Endodermal cell (in vitro differentiated cells): Measurements from ENCODE around the gene CAMTA1. TPM values are rescaled to one million over a fixed set of nuclear protein-coding genes. Genes with fewer than 3 reads are reported as not detected.
A peak's percentile ranks its signal among the peaks of the same experiment; 100 is the strongest.

Experiments used
- DNase-seq: peaks from one replicate; pipeline ENCODE4 v3.0.0-alpha.2; 2017
- H3K27ac ChIP-seq: 2 replicates; pipeline ENCODE4 v1.5.1; 2013; ENCODE audit warnings: mild to moderate bottlenecking, low read depth, low read length, moderate library complexity
- H3K27me3 ChIP-seq: 2 replicates; pipeline ENCODE4 v1.6.1; 2013; ENCODE audit warnings: mild to moderate bottlenecking, low read length, moderate library complexity; ENCODE audit not compliant: insufficient read depth, control insufficient read depth, poor library complexity, severe bottlenecking
- H3K36me3 ChIP-seq: 2 replicates; pipeline ENCODE4 v1.7.0; 2013; ENCODE audit warnings: mild to moderate bottlenecking, low read length, moderate library complexity; ENCODE audit not compliant: control insufficient read depth, insufficient read depth
- H3K4me1 ChIP-seq: one replicate; pipeline ENCODE4 v1.7.0; 2013; ENCODE audit warnings: low read length; ENCODE audit not compliant: control insufficient read depth, insufficient read depth
- H3K4me3 ChIP-seq: 2 replicates; pipeline ENCODE4 v1.5.1; 2013; ENCODE audit warnings: mild to moderate bottlenecking, low read length, moderate library complexity
- H3K9ac ChIP-seq: 2 replicates; pipeline ENCODE4 v1.6.1; 2013; ENCODE audit warnings: mild to moderate bottlenecking, low read length, moderate library complexity; ENCODE audit not compliant: poor library complexity, severe bottlenecking; ENCODE audit errors: extremely low read depth
- H3K9me3 ChIP-seq: 2 replicates; pipeline ENCODE4 v1.6.1; 2013; ENCODE audit warnings: mild to moderate bottlenecking, low read length, moderate library complexity; ENCODE audit not compliant: control insufficient read depth
- H3K27ac Mint-ChIP-seq: 2 replicates; pipeline ENCODE4 v1.8.0; 2020; ENCODE audit warnings: mixed read lengths
- H3K27me3 Mint-ChIP-seq: 2 replicates; pipeline ENCODE4 v1.8.0; 2021; ENCODE audit warnings: mild to moderate bottlenecking, mixed read lengths; ENCODE audit not compliant: insufficient read depth
- H3K36me3 Mint-ChIP-seq: 2 replicates; pipeline ENCODE4 v1.8.0; 2020; ENCODE audit warnings: low read depth, mixed read lengths
- H3K4me1 Mint-ChIP-seq: 2 replicates; pipeline ENCODE4 v1.8.0; 2020; ENCODE audit warnings: mixed read lengths
- H3K4me3 Mint-ChIP-seq: 2 replicates; pipeline ENCODE4 v1.8.0; 2020; ENCODE audit warnings: mild to moderate bottlenecking, moderate library complexity, mixed read lengths
- H3K9me3 Mint-ChIP-seq: 2 replicates; pipeline ENCODE4 v1.8.0; 2020; ENCODE audit warnings: mild to moderate bottlenecking, mixed read lengths
- CTCF ChIP-seq: fragments of 200-600 bp; sonication (generic); conservative IDR thresholded peaks from 2 replicates; pipeline ENCODE4 v1.5.0; 2021; ENCODE audit warnings: antibody characterized with exemption, mild to moderate bottlenecking
- WGBS, 2 experiments: methylation state at CpG; one replicate each; pipeline versions ENCODE4 v1.1.5 to v1.1.7; 2013; ENCODE audit warnings: missing lambda C conversion rate in 2 of 2, mixed read lengths in 1 of 2; ENCODE audit not compliant: insufficient coverage in 1 of 2, insufficient read length in 1 of 2; 5-methylcytosine and 5-hydroxymethylcytosine counted together
- total RNA-seq, 2 donors: library from RNA; stranded (reverse); fragmentation: NEBNext Ultra II Directional in 1 of 2; extraction: Animal tissue kit (Norgen Biotek cat#: 25700) in 1 of 2; gene quantifications; 2 replicates in 1 of 2; 3 replicates in 1 of 2; pipeline ENCODE4 v1.2.1, GENCODE V29; 2021

The CAMTA1 gene
- total RNA-seq, 2 donors from 2014 or later, result 123 to 137 TPM

GRCh38 chr1:7383671-7384520, 598.6 kb downstream of the CAMTA1 start:
- peak; percentile 27 for DNase-seq
- Histone ChIP-seq H3K4me3 (no peak overlapping the region), H3K9me3 (no peaks in the 10 kb centered on the region), H3K36me3 (no peaks in the 10 kb centered on the region), H3K27ac (no peak overlapping the region), H3K9ac (no peak overlapping the region), H3K27me3 (no peaks in the 10 kb centered on the region), H3K4me1 (peaks cover 13% of the 10 kb centered on the region)
- peaks cover 16% of the 10 kb centered on the region for H3K4me1 Mint-ChIP-seq
- H3K27me3 Mint-ChIP-seq, result peaks cover 1% of the 10 kb centered on the region
- no peaks in the 10 kb centered on the region for H3K9me3 Mint-ChIP-seq
- no peak overlapping the region for H3K27ac Mint-ChIP-seq
- H3K4me3 Mint-ChIP-seq, result no peak overlapping the region
- 91 to 95% methylated on average over 7 to 13 of the region's 13 CpGs for WGBS, 2 experiments
- H3K36me3 Mint-ChIP-seq, result no peaks in the 10 kb centered on the region
- no peak for TF ChIP-seq CTCF

- 77 to 95% methylated on average over 6 to 7 of the region's 7 CpGs for WGBS, 2 experiments
- DNase-seq, result peak; percentile 29
Measured at GRCh38 chr1:7384679-7385078, 599.4 kb downstream of the CAMTA1 start.

More at GRCh38 chr1:7384679-7385078, 599.4 kb downstream of the CAMTA1 start:
- H3K36me3 Mint-ChIP-seq, result no peaks in the 10 kb centered on the region
- H3K27me3 Mint-ChIP-seq, result peaks cover 1% of the 10 kb centered on the region
- H3K4me3 Mint-ChIP-seq, result no peak overlapping the region
- Histone ChIP-seq H3K9ac (no peak overlapping the region), H3K27ac (no peak overlapping the region), H3K4me3 (no peak overlapping the region), H3K36me3 (no peaks in the 10 kb centered on the region), H3K4me1 (peaks cover 13% of the 10 kb centered on the region), H3K9me3 (no peaks in the 10 kb centered on the region), H3K27me3 (no peaks in the 10 kb centered on the region)
- no peaks in the 10 kb centered on the region for H3K9me3 Mint-ChIP-seq
- H3K4me1 Mint-ChIP-seq, result peaks cover 8% of the 10 kb centered on the region
- H3K27ac Mint-ChIP-seq, result no peak overlapping the region
- no peak for TF ChIP-seq CTCF
